ENCODE results near the gene LKAAEAR1. TPM values are rescaled to one million over a fixed set of nuclear protein-coding genes. Genes with fewer than 3 reads are reported as not detected.

The LKAAEAR1 gene
- total and polyA plus RNA-seq, 9 of the 15 experiments (the other 6 are each of a cell fraction or from before 2014, with no cell fraction given) = not detected

DNA sequence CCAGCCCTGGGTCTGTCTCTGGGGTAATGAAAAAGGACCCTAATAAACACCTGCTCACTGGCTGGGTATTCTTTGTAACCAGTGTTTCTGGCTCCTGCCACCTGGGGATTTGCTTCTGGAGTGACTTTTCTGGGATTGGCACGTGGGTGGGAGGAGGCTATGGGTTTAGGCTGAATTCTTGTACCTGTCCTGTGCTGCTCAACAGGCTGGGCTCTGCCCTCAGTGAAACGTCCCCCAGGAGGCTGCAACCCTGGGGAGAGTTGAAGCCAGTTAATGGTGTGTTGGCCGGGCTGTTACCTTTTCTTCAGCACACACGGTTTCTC lies 16.3 kb upstream of the LKAAEAR1 start (continued):
- TF ChIP-seq, protein P1, sequence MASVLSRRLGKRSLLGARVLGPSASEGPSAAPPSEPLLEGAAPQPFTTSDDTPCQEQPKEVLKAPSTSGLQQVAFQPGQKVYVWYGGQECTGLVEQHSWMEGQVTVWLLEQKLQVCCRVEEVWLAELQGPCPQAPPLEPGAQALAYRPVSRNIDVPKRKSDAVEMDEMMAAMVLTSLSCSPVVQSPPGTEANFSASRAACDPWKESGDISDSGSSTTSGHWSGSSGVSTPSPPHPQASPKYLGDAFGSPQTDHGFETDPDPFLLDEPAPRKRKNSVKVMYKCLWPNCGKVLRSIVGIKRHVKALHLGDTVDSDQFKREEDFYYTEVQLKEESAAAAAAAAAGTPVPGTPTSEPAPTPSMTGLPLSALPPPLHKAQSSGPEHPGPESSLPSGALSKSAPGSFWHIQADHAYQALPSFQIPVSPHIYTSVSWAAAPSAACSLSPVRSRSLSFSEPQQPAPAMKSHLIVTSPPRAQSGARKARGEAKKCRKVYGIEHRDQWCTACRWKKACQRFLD (CRISPR knock-in tag; IDR thresholded peaks at IDR 0.05) = no peak
- TF ChIP-seq FUS (optimal IDR thresholded peaks at IDR 0.05; ENCODE audit: low read depth, low read length) (no peak), RBM39 (optimal IDR thresholded peaks at IDR 0.05; ENCODE audit: low read depth, low read length) (no peak), ETS2 (tag; IDR thresholded peaks at IDR 0.05; ENCODE audit: borderline replicate concordance, poor library complexity, severe bottlenecking) (no peak)
- TF ChIP-seq, protein P2, sequence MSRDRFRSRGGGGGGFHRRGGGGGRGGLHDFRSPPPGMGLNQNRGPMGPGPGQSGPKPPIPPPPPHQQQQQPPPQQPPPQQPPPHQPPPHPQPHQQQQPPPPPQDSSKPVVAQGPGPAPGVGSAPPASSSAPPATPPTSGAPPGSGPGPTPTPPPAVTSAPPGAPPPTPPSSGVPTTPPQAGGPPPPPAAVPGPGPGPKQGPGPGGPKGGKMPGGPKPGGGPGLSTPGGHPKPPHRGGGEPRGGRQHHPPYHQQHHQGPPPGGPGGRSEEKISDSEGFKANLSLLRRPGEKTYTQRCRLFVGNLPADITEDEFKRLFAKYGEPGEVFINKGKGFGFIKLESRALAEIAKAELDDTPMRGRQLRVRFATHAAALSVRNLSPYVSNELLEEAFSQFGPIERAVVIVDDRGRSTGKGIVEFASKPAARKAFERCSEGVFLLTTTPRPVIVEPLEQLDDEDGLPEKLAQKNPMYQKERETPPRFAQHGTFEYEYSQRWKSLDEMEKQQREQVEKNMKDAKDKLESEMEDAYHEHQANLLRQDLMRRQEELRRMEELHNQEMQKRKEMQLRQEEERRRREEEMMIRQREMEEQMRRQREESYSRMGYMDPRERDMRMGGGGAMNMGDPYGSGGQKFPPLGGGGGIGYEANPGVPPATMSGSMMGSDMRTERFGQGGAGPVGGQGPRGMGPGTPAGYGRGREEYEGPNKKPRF (IDR thresholded peaks at IDR 0.05; ENCODE audit: low read depth, low read length) = no peak

DNA sequence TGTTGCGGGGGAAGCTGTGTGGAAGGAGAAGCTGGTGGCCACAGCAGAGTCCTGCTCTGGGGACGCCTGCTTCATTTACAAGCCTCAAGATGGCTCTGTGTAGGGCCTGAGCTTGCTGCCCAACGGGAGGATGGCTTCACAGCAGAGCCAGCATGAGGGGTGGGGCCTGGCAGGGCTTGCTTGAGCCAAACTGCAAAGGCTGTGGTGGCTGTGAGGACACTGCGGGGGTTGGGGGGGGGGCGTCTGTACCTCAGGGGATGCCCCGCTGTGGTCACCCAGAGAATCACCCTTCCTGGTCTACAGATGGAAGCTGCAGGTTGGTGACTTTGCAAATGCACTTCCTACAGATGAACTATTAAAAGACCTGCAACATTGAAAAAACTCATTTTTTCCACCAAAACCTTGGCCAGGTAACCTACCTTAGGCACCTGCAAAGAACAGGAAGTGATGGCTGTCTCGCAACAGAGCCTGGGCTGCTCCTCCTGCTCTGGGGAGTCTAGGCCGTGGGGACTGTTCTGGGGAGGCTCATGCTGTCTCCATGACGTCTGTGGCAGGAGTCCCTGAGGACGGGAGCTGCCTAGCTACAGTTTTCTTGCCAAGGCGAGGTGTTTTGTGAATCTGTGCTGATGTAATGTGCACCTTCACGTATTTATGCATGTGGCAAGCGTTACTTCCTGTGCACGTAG lies 15.8 kb upstream of the LKAAEAR1 start:
- ATAC-seq (no peak), DNase-seq (ENCODE audit: extremely low read depth in 1 of 4, low spot score in 3 of 4) (no peak), FAIRE-seq (no peak)
- H4K20me1 ChIP-seq (replicated peaks; ENCODE audit: control insufficient read depth, insufficient read depth, low read length) = peaks cover 8% of the 10 kb centered on the region; the same call in 1 of the 2 replicates
- no peak overlapping the region for H3K4me2 ChIP-seq (ENCODE audit: insufficient read depth, low read length)
- POLR2A ChIA-PET = interaction anchor here (0.6 to 1.3 kb wide), 3 partner anchors 10 to 414 kb away, joined by 3 to 4 read pairs (median 3); no protein-coding TSS in a partner anchor
- no peaks in the 10 kb centered on the region for H3K36me3 ChIP-seq (ENCODE audit: control insufficient read depth, insufficient read depth, low read length)
- no peaks in the 10 kb centered on the region for H3K9me3 ChIP-seq (replicated peaks; ENCODE audit: control insufficient read depth, insufficient read depth, low read depth, low read length)
- peaks cover 38 to 69% of the 10 kb centered on the region in 2 experiments for H3K27me3 ChIP-seq (ENCODE audit: control insufficient read depth in 2 of 2, insufficient read depth in 2 of 2, low read length in 2 of 2)
- no TSS peak for BruUV-seq (replicated peaks)
- no peaks in the 10 kb centered on the region for H3K79me2 ChIP-seq (ENCODE audit: control insufficient read depth, insufficient read depth, low read length)
- intact Hi-C loops (cut with micrococcal nuclease) = no loop called here
- CTCF ChIA-PET (ENCODE audit: low intra/inter-chr PET ratio) = no interaction called here
- in situ Hi-C loops (cut with MboI) = no loop called here
- no peak for TF ChIP-seq CSDE1 (IDR thresholded peaks at IDR 0.05)
- TF ChIP-seq, protein P3, sequence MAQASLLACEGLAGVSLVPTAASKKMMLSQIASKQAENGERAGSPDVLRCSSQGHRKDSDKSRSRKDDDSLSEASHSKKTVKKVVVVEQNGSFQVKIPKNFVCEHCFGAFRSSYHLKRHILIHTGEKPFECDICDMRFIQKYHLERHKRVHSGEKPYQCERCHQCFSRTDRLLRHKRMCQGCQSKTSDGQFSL (CRISPR knock-in tag; IDR thresholded peaks at IDR 0.05) = 0 out of 2 replicates have a peak, but pooled peaks have one; percentile 50
- TF ChIP-seq, protein P3 (tag; IDR thresholded peaks at IDR 0.05) = no peak
- WGBS (ENCODE audit: insufficient coverage, low coverage, missing lambda C conversion rate) = 5% methylated on average over 14 of the region's 14 CpGs
- peak overlapping the region in 1 of 2 experiments; percentile 33; a peak in 1 of 4 replicates for H3K9ac ChIP-seq (ENCODE audit: insufficient read depth in 1 of 2, low read depth in 2 of 2, low read length in 2 of 2)
- H3K9me1 ChIP-seq (ENCODE audit: control insufficient read depth, insufficient read depth, low read length) = no peaks in the 10 kb centered on the region
- H3K4me1 ChIP-seq (replicated peaks in 1 of 2; ENCODE audit: control insufficient read depth in 2 of 2, insufficient read depth in 2 of 2, low read length in 2 of 2) = peaks cover 0 to 30% of the 10 kb centered on the region in 2 experiments; a peak in 3 of 5 replicates
- no peak overlapping the region for H2AFZ ChIP-seq (ENCODE audit: low read depth, low read length)
- H3K4me3 ChIP-seq = no peak overlapping the region
- no peak overlapping the region for H3K27ac ChIP-seq (ENCODE audit: extremely low read depth, low read depth, low read length)

Measured in K562 (cell line).